Brain microvascular endothelial cell (primary cell): ENCODE results near the gene TMEM86B.
A peak's percentile ranks its signal among the peaks of the same experiment; 100 is the strongest.

Source experiments
- DNase-seq: peaks from one replicate; pipeline ENCODE4 v3.0.0-alpha.2; 2020
- H3K27ac ChIP-seq: fragments of 250-450 bp; sonication (Bioruptor Pico); 2 replicates; pipeline ENCODE4 v1.5.1; 2020; ENCODE audit warnings: mild to moderate bottlenecking, moderate library complexity
- H3K27me3 ChIP-seq: fragments of 250-450 bp; sonication (Bioruptor Pico); replicated peaks from 2 replicates; pipeline ENCODE4 v1.5.1; 2020; ENCODE audit warnings: mild to moderate bottlenecking
- H3K36me3 ChIP-seq: fragments of 250-450 bp; sonication (Bioruptor Pico); replicated peaks from 2 replicates; pipeline ENCODE4 v1.5.1; 2020; ENCODE audit warnings: mild to moderate bottlenecking
- H3K4me3 ChIP-seq: 2 replicates; pipeline ENCODE4 v1.5.1; 2011; ENCODE audit warnings: low read depth, mild to moderate bottlenecking, control low read depth, low read length, moderate library complexity
- CTCF ChIP-seq: IDR thresholded peaks from 2 replicates; pipeline ENCODE4 v1.5.1; 2011; ENCODE audit warnings: low read depth, mild to moderate bottlenecking, moderate library complexity, low read length, control low read depth, inconsistent platforms; ENCODE audit errors: missing control alignments
- in situ Hi-C: cut with HindIII; loops from 2 replicates; pipeline ENCODE4 v1.10.0; 2017; ENCODE audit warnings: low sequenced_read_pairs, low pct_ligation_motif_present

Gene TMEM86B

GRCh38 chr19:55259540-55260210 lies 31.1 kb upstream of the TMEM86B start:
- Histone ChIP-seq H3K36me3 (no peaks in the 10 kb centered on the region), H3K27ac (peak overlapping the region; percentile 76), H3K27me3 (no peaks in the 10 kb centered on the region), H3K4me3 (peak overlapping the region; percentile 47)
- DNase-seq = no peak
- in situ Hi-C loops = no loop called here
- TF ChIP-seq CTCF = no peak

GRCh38 chr19:55258828-55259539 lies 30.4 kb upstream of the TMEM86B start, which contains the start of gene PPP6R1:
PPP6R1 (minus strand) TSS chr19:55259017; CDS start chr19:55247103, 11,914 bp downstream.
- in situ Hi-C loops = no loop called here
- DNase-seq = peak; percentile 99
- TF ChIP-seq CTCF = no peak

GRCh38 chr19:55258476-55258827 lies 29.9 kb upstream of the TMEM86B start:
- Histone ChIP-seq H3K36me3 (no peaks in the 10 kb centered on the region), H3K27me3 (no peaks in the 10 kb centered on the region), H3K4me3 (peak overlapping the region; percentile 84), H3K27ac (peak overlapping the region; percentile 67)
- in situ Hi-C loops = no loop called here
- no peak for DNase-seq
- no peak for TF ChIP-seq CTCF

More at GRCh38 chr19:55258828-55259539, 30.4 kb upstream of the TMEM86B start, which contains the start of gene PPP6R1:
- Histone ChIP-seq H3K4me3 (peak within 1 kb of the TSS; percentile 84), H3K27ac (peak within 1 kb of the TSS; percentile 76), H3K27me3 (no peaks in the 10 kb centered on the region), H3K36me3 (no peaks in the 10 kb centered on the region)

GRCh38 chr19:55257461-55258420 lies 29.2 kb upstream of the TMEM86B start:
- peak; percentile 9 for DNase-seq
- in situ Hi-C loops = no loop called here
- no peak for TF ChIP-seq CTCF
- Histone ChIP-seq H3K36me3 (no peaks in the 10 kb centered on the region), H3K4me3 (peak overlapping the region; percentile 84), H3K27me3 (no peaks in the 10 kb centered on the region), H3K27ac (no peak overlapping the region)

- TF ChIP-seq CTCF = no peak
- H3K36me3 ChIP-seq = no peaks in the 10 kb centered on the region
- in situ Hi-C loops = no loop called here
- no peak overlapping the region for H3K27ac ChIP-seq
- no peaks in the 10 kb centered on the region for H3K27me3 ChIP-seq
- no peak for DNase-seq
- H3K4me3 ChIP-seq = peak overlapping the region; percentile 84
Measured at GRCh38 chr19:55256562-55257460, 28.2 kb upstream of the TMEM86B start.
